Measurements from ENCODE around the gene WDR27.
"Not testable (repeated sequence)": the region's sequence is repeated elsewhere in the genome, so short reads cannot be mapped to it uniquely, and the experiment has no call there.

Gene WDR27

DNA sequence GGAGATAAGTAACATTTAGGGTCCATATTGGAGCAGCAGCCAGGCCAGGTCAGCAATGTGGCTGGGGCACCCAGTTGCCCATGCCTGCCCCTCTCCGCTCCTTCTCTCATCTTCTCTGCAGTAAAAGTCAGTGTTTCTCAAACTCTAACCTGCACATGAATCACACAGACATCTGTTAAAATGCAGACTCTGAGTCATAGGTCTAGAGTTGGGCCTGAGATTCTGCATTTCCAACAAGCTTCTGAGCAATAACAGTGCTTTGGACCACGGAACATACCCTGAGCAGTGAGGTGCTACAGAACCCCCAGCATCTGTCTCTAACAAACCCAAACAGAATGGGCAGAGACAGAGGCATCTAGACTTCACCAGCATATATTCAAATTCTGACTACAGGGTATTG, 12.3 kb upstream of the WDR27 start:
- DNase-seq (ENCODE audit: insufficient read length, low spot score): no peak
- no peak for FAIRE-seq

DNA sequence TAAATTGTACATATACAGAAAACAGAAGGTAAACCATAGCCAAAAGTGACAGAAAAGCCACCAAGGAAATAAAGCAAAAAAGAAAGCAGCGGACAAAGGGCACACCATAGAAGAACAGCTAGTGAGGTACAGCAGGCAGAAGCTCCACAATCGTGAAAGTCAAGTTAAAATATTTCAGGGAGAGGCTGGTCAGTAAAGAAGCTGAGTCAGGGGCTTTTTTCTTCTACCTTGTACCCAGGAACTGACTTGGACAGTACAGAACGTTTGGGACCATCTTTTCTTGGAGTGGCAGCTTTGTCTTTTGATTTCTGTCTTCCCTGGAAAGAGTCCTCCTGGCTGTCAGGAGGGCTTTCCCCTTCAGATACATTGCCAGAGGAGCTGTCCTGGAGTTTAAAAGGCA, 8.2 kb upstream of the WDR27 start:
- no peak for FAIRE-seq

DNA sequence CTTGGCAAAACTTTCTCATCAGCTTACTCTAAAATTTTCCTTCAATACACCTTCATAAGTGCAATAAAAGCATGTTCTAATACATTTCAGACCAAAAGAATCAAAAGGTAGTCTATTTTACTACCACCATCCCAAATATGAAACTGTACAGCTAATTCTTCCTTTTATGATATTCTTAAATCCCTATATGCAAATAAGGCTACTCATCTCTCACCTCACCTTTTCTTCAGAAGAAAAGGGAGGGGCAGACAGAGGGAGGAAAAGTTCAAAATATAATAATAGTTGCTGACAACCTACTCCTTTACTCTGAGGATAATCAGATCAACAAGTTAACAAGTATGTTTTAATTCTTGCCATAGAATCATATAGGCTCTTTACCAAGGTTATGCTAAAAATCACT, 7.5 kb upstream of the WDR27 start:
- DNase-seq (ENCODE audit: insufficient read length, low spot score) (no peak), FAIRE-seq (peak; percentile 31)

More for the DNA sequence above, 8.2 kb upstream of the WDR27 start:
- DNase-seq (ENCODE audit: insufficient read length, low spot score): no peak

DNA sequence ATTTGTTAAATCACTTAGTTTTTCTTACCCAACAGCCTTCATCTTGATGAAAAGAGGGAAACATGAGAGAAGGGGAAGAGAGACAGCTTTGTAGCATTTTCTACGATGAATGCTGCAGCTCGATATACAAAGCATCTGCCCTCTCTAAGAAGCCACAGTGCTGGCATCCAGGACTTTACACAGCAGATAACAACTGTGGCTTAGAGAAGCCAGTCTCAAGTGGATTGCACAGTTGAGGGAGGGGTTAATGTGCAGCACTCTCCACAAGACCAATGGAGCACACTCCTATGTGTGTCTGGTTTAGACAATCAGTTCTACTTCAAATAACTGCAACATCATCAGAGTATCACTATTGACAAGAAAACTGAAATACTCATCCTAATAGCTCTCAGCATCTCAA, 5.9 kb upstream of the WDR27 start:
- DNase-seq (ENCODE audit: insufficient read length, low spot score) (no peak), FAIRE-seq (peak; percentile 56)

DNA sequence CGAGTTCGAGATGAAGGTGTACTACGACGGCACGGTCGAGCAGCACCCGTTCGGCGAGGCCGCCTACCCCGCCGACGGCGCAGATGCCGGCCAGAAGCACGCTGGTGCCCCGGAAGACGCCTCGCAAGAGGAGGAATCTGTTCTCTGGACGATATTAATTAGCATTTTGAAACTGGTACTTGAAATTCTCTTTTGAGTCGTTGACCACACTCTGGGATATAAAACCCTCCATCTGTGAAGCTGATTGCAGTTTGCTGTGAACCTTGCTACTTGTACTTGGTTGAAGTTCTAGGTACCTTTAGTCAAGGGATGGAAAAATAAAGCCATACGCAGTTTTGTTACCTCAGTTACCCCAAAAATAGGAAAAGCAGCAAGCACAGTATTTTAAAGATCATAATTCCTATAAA, 1.0 kb upstream of the WDR27 start:
- FAIRE-seq (no peak), DNase-seq (ENCODE audit: insufficient read length, low spot score) (no peak)

DNA sequence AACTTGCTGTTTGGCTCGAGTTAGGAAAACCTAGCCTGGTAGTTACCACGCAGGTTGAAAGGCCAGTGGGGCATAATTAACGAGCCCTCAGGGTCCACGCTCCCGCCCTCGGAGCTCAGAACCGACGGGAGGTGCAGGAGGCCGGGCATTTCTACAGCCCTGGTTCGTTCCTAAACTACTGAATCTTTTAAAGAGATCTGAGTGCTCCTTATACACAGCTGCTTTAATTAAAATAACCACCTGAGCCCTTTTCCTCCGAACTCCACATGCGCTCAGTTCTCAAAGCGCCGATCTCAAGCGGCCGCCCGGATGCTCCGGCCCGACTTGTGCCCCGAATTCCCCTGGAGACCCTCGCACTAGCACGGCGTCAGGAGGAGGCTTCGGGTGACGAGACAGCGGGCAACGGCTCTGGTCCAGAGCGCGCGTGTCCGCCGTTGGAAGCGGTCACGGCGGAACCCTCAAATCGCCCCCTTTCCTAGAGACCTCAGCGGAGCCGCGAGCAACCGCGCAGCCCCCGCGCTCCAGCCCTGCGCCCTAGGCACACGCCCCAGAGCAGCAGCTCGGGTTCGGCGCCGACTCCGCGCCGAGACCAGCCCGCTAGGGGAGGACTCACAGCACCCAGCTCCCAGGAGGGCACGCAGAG, 397 bp downstream of the WDR27 start:
- FAIRE-seq: no peak
- DNase-seq (ENCODE audit: insufficient read length, low spot score): no peak

DNA sequence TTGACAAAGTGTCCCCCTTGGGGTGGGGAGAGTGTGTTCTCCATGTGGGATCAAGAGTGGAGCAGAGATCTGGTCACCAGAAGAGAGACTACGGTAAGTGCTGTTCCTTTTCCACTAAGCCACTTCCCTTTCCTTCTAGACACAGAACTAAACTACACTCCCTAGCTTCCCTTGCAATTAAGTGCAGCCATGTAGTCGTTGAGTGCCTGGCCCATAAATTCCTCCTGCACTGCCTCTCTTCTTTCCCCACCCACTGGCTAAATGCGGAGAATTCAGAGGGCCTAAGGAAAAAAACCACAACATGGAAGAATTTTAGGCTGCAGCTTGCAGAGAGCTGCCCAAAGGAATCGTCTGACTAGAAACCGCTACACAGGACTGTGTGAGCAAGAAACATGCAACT, 1.5 kb downstream of the WDR27 start:
- DNase-seq (ENCODE audit: insufficient read length, low spot score) (no peak), FAIRE-seq (no peak)

DNA sequence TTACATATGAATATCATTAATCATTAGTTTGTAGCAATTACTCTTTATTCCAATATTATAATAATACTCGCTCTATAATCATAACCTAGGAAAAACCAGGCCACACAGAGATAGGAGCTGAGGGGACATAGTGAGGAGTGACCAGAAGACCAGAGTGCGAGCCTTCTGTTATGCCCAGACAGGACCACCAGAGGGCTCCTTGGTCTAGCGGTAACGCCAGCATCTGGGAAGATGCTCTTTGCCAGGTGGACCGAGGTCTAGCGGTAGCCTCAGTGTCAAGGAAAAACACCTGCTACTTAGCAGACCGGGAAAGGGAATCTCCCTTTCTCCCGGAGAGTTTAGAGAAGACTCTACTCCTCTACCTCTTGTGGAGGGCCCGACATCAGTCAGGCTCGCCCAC, 4.7 kb downstream of the WDR27 start:
- DNase-seq (ENCODE audit: insufficient read length, low spot score); FAIRE-seq: not testable (repeated sequence)

DNA sequence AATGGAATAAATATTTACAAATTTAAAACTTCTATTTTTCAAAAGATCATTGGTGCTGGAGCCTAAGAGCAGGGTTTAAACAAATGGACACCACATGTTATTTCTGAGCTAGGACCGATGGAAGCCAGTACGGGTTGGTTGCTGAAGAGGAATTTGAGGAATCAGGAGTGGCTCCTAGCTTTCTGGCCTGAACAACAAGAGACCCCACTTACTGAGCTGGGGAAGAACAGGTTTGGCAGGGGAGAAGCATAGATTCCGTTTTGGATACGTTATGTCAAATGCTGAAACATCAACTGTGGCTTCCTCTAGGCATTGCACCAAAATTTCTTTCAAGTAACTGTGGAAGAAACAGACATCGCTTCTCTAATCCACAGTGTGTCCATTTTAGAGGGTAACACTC, 6.7 kb downstream of the WDR27 start:
- DNase-seq (ENCODE audit: insufficient read length, low spot score) (no peak), FAIRE-seq (no peak)

DNA sequence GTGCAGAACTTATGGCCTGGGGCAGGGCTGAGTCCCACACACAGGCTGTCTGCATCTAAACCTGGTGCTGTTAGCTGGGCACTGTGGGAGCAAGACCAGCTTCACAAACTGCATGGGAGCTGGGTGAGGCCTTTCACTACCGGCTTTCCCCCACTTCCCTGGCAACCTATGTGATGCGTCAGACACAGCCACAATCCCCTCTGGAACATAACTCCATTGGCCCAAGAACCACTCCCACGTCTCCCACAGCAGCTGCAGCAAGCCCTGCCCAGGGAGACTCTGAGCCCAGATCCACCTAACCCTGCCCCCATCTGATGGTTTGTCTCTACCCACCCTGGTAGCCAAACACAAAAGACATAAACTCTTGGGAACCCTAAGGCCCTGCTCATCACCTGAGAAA, 9.3 kb downstream of the WDR27 start:
- DNase-seq (ENCODE audit: insufficient read length, low spot score) (no peak), FAIRE-seq (no peak)

DNA sequence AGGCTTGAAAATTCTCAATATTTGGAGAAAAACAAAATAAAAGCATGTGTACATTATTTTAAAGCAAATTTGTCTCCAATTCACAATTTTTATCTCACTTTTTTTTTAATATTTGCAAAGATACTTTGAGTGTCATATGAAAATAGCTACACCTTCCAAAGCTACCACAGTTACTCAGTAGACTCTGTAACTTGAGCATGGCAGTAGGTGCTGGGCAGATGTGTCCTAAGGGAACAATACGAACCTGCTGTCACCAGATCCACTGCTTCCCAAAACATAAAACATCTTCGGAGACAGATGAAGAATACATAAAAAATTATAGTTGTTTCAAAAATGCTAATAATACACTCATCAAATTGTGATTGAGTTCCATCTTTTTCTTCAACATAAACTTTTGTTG, 10.6 kb downstream of the WDR27 start:
- FAIRE-seq (no peak), DNase-seq (ENCODE audit: insufficient read length, low spot score) (no peak)

DNA sequence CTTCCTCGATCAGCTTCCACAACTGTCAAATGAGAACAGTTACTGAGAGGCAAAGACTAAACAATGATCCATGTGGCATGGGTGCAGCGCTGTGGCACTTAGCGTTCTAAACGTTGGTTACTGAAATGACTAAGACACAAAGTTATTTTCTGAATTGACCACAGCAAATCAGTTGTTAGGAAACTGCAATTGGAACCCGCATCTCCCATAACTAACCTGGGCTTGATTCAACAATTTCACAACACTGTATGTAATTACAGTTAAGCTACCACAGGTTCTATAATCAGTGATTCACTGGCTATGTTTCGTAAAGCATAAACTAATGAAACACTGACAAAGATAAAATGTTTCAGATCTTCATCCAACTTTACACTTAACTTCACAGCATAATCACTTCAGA, 12.5 kb downstream of the WDR27 start:
- FAIRE-seq: no peak
- no peak for DNase-seq (ENCODE audit: insufficient read length, low spot score)

DNA sequence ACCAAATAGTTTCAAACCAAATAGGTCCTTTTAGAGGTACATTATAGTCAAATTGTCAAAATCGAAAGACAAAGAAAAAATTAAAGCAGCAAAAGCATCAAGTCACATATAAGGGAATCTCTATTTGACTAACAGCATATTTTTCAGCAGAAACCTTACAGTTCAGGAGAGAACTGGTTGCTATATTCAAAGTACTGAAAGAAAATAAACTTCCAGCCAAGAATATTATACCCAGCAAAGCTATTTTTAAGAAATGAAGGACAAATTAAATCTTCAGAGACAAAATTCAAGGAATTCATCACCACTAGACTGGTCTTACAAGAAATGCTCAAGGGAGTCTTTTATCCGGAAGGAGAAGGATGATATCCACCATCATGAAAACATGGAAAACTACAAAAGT, 16.0 kb downstream of the WDR27 start:
- FAIRE-seq: no peak
- no peak for DNase-seq (ENCODE audit: insufficient read length, low spot score)

DNA sequence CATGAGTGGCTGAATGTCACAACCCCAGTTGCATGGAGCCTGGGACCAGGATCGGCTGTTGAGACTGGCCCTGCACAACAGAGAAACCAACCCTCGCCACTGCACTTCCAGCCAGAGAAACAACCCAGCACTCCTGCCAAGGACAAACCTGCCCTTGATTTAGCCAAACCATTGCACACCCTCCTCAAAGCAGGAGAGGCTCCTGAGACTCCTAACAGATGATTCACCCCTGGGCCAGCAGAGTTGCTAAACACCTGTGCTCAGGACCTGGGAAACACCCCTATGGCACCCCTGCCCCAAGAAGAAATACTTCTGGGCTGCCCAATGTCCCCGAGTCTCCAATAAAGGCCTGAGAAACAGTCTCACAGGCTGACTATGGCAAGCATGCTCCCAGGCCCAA, 17.8 kb downstream of the WDR27 start:
- FAIRE-seq: no peak
- no peak for DNase-seq (ENCODE audit: insufficient read length, low spot score)

DNA sequence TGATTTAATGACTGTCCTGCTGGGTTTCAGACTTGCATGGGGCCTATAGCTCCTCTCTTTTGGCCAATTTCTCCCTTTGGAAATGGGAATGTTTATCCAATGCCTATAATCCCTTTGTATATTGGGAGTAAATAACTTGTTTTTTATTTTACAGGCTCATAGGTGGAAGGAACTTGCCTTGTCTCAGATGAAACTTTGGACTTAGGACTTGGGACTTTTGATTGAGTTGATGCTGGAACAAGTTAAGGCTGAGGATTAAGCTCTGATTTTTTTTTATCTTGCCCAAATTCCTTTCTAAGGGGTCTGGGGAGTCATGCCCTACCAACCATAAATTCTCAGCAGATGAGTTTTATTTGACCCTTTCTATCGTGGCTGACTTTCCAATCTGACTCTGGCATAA, 23.5 kb downstream of the WDR27 start:
- DNase-seq (ENCODE audit: insufficient read length, low spot score) (no peak), FAIRE-seq (no peak)

DNA sequence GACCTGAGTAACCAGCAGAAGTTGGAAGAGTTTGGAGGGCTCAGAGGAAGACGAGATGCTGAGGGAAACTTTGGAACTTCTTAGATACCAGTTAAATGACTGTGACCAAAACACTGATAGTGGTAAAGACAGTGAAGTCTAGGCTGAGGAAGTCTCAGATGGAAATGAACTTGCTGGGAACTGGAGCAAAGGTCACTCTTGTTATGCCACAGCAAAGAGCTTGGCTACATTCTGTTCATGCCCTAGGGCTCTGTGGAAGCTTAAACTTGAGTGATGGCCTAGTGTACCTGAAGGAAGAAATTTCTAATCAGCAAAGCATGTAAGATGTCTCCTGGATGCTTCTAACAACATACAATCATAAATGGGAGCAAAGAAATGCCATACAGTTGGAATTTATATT, 24.7 kb downstream of the WDR27 start:
- DNase-seq (ENCODE audit: insufficient read length, low spot score) (no peak), FAIRE-seq (no peak)

DNA sequence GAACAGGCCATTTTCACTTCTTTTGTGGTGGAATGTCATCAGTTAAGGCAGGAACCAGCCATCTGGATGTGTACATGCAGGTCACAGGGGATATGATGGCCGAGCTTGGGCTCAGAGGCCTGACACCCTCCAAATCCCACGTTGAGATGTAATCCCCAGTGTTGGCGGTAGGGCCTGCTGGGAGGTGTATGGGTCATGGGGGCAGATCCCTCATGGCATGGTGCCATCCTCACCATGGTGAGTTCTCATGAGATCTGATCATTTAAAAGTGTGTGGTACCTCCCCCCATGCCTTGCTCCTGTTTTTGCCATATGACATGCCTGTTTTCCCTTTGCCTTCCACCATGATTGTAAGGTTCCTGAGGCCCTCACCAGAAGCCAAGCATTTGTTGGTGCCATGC, 26.8 kb downstream of the WDR27 start:
- no peak for DNase-seq (ENCODE audit: insufficient read length, low spot score)
- no peak for FAIRE-seq

DNA sequence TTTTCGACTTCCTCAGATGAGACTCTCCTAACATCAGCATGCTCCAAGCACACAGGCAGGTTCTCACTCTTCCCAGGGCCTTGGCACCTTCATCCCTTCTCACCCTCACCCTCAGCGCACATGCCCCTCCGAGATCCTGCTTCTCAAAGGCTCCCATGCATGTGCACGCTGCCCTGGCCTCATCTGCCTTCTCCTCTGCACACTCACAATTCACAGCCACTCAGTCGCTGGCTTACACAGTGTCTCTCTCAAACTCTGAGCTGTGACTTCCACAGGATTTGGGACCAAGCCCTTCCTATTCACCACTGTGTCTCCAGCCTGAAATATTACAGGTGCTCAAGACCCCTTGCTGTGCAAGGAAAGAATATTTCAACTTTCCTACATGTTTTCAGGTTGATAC, 30.3 kb downstream of the WDR27 start:
- DNase-seq (ENCODE audit: insufficient read length, low spot score) (no peak), FAIRE-seq (no peak)

DNA sequence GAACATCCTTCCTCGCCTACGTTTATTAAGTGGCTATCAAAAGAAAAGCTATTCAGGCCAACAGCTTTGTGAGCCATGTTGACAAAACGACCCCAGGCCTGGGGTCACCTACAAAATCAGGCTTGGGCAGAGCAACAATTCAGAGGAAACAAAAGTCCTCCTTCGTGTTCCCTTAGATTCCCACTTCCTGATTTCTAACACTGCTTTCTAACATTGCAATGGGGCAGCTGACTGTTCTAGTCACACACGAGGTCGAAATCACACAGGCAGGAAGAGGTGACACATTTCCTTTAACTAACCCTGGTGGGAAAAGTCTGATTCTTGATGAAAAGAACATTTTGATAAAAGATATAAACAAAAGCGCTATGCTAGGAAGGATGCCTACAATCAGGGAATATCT, 31.9 kb downstream of the WDR27 start:
- FAIRE-seq: no peak
- DNase-seq (ENCODE audit: insufficient read length, low spot score): no peak

DNA sequence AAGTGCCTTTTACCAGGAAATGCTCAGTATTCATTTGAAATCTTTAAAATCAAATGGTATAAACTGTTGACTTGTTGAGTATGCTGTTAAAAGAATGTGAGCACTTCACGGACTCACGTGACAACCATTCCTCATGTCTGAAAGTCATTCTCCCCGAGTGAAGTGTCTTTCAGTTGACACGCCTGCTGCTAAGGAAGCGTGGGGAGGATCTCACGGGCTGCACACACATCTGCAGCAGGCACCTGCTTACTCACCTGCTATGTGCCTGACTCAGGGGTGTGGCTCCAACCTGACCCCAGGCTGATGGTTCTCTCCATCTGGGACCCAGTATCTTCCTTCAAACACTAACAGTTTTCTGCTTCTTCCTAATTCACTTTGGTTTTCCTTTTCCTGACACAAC, 32.7 kb downstream of the WDR27 start:
- DNase-seq (ENCODE audit: insufficient read length, low spot score) (no peak), FAIRE-seq (no peak)

DNA sequence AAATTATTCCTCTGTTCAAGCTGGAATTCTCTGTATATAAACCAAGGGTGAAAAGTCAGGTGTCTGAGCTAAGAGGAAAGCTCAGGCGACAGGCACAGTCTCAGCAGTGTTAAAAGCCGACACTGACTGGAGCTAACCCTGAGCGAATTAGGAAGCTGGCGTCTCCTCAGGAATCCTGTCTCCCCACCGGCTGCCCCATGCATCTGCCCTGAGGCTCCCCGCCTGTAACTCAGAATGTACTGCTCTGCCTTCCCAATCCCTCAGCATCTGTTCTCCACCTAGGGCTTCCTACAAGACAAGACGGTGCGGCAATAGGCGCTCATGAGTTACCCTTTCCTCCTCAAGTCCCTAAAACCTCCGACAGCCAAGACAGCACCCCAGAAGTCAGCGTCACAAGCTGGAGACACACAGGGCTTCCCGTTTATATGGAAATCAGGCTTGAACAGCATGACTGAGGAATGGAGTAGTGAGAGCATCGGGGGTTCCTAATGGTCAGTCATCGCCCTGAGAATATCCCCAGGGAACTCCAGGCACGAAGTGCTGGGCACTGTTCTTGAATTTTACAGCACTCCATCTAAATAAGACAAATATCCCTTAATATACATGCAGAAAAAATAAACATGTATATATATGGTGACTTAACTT, 33.5 kb downstream of the WDR27 start:
- FAIRE-seq (no peak), DNase-seq (ENCODE audit: insufficient read length, low spot score) (no peak)

DNA sequence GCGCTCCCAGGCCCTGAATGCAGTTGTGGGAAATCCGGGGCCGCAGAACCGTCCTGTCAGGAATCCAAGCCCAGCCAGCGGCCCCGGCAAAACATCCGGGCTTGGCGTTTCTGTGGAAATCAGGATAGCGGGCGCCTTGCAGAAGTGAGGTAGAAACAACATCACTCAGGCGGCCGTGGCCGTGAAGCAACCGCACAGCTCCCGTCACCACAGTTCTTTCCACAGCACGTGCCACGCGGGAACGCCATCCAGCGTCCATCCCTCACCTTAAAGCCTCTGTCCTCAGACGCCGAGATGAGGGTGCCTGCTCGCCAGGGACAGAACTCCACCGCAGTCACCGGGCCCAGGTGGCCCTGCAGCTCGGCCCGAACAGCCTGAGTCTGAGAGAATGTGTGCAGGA, 34.1 kb downstream of the WDR27 start:
- FAIRE-seq (no peak), DNase-seq (ENCODE audit: insufficient read length, low spot score) (no peak)

DNA sequence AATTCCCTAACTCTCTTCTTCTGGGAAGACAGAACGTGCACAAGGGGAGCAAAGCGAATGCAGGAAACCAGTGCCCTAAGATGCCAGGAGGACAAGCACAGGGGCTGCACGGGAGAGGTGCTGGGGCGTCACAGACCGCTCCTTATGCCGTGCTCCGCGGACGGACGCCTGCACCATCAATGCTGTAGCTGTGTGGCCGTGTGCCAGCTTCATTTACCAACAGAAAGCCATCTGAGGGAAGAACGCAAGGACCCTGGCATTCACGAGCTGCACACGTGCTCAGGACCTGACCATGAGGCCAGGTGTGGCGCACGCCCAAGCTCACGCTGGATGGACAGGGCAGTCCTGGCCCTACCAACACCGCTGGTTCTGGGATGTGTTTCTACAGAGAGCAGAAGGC, 35.4 kb downstream of the WDR27 start:
- FAIRE-seq (no peak), DNase-seq (ENCODE audit: insufficient read length, low spot score) (no peak)
